ENCODE data around the gene LRG1.

Gene LRG1

GRCh38 chr19:4512070-4512469, 27.8 kb downstream of the LRG1 start:
- no peak for DNase-seq (ENCODE audit: extremely low read depth in 1 of 2, low read depth in 1 of 2)

GRCh38 chr19:4511300-4512054, 28.4 kb downstream of the LRG1 start:
- DNase-seq (ENCODE audit: extremely low read depth in 1 of 2, low read depth in 1 of 2) = no peak

DNA sequence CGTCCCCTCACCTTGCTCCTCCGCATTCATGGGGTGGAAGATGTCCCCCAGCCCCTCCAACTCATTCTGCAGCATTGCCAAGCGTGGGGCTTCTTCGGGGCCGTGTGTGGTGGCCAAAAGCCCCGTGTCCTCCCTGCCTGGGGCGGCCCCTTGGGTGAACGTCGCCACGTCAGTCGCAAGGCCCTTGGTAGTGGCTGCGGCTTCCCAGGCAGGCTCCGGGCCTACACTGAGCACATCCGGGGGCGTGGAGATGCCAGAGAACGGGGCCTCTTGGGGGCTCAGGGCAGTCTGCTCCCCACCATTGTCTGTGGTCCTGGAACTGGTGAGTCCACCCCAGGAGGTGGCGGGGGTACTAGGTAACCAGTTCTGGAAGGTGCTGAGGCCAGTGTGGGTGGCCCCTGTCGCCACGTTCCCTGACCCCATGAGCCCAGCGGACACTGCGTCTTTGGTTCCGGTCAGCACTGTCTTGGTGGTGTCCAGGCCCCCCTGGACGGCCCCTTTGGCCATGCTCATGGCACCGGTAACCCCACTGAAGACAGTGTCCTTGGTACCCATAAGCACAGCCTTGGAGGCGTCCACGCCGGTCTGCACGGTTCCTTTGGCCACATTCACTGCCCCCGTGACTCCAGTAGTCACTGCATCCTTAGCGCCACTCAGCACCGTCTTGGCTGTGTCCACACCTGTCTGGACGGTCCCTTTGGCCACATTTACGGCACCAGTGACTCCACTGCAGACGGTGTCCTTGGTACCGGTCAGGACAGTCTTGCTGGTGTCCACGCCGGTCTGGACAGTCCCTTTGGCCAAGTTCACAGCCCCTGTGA, 29.2 kb downstream of the LRG1 start:
- DNase-seq (ENCODE audit: extremely low read depth in 1 of 2, low read depth in 1 of 2) = no peak

DNA sequence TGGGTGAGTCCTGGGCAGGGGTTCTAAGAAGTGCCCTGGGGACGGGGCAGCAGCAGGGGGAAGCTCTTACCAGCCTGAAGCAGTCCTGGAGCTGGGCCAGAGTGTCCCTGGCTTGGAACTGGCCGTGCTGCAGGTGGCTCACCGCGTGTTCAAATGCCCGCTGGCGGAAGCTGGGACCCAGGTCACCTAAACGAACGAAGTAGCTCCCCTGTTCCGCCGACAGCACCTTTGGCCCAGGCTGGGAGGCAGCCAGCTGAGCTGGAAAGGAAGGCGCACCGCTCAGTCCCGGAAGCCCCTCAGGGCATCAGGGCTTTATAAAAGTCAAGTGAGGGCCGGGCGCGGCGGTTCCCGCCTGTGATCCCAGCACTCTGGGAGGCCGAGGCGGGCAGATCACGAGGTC, 31.1 kb downstream of the LRG1 start:
- no peak for DNase-seq (ENCODE audit: extremely low read depth in 1 of 2, low read depth in 1 of 2)

- no peak for DNase-seq (ENCODE audit: extremely low read depth in 1 of 2, low read depth in 1 of 2)
Observed at GRCh38 chr19:4507804-4508203, 32.0 kb downstream of the LRG1 start.

GRCh38 chr19:4507150-4507452, 32.7 kb downstream of the LRG1 start:
- DNase-seq (ENCODE audit: extremely low read depth in 1 of 2, low read depth in 1 of 2) = no peak

- no peak for DNase-seq (ENCODE audit: extremely low read depth in 1 of 2, low read depth in 1 of 2)
Observed at GRCh38 chr19:4506449-4507149, 33.2 kb downstream of the LRG1 start.

- no peak for DNase-seq (ENCODE audit: extremely low read depth in 1 of 2, low read depth in 1 of 2)
Observed at GRCh38 chr19:4505570-4506448, 34.0 kb downstream of the LRG1 start.

GRCh38 chr19:4504891-4505569, 34.8 kb downstream of the LRG1 start:
- DNase-seq (ENCODE audit: extremely low read depth in 1 of 2, low read depth in 1 of 2) = no peak

GRCh38 chr19:4504297-4504701, 35.5 kb downstream of the LRG1 start:
- DNase-seq (ENCODE audit: extremely low read depth in 1 of 2, low read depth in 1 of 2) = no peak

DNA sequence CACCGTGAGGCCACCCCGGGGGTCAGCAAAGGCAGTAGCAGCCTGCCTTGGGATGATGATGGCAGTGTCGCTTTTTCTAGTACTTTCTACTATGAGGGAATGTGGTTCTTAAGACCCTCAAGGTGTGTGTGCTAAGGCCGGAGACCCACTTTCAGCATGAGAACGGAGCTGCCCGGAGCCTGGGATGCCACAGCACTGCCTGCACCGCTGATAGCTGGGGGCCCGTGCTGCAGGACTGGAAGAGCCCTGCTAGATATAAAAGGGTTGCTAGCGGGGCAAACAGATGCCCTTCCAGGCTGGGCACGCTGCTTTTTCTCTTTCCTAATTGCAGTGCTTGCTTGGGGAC, 36.0 kb downstream of the LRG1 start:
- DNase-seq (ENCODE audit: extremely low read depth in 1 of 2, low read depth in 1 of 2) = no peak

GRCh38 chr19:4503132-4503824, 36.6 kb downstream of the LRG1 start:
- DNase-seq (ENCODE audit: extremely low read depth in 1 of 2, low read depth in 1 of 2) = no peak

GRCh38 chr19:4502282-4503131, 37.3 kb downstream of the LRG1 start:
- no peak for DNase-seq (ENCODE audit: extremely low read depth in 1 of 2, low read depth in 1 of 2)

DNA sequence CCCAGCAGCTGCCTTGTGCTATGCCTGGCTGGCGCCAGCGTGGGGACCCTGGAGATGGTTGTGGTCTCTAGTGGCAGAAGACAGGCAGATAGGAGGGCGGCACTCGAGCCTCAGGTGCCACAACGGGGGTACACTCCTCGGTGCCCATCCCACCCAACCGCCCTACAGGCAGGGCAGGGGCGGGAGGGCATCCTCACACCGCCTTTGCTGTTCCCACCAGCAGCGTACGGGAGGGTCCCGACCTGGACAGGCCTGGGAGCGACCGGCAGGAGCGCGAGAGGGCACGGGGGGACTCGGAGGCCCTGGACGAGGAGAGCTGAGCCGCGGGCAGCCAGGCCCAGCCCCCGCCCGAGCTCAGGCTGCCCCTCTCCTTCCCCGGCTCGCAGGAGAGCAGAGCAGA, 38.1 kb downstream of the LRG1 start:
- no peak for DNase-seq (ENCODE audit: extremely low read depth in 1 of 2, low read depth in 1 of 2)

GRCh38 chr19:4500841-4501591, 38.8 kb downstream of the LRG1 start:
- DNase-seq (ENCODE audit: extremely low read depth in 1 of 2, low read depth in 1 of 2) = no peak

- DNase-seq (ENCODE audit: extremely low read depth in 1 of 2, low read depth in 1 of 2) = no peak
Observed at GRCh38 chr19:4499855-4500254, 40.0 kb downstream of the LRG1 start.

DNA sequence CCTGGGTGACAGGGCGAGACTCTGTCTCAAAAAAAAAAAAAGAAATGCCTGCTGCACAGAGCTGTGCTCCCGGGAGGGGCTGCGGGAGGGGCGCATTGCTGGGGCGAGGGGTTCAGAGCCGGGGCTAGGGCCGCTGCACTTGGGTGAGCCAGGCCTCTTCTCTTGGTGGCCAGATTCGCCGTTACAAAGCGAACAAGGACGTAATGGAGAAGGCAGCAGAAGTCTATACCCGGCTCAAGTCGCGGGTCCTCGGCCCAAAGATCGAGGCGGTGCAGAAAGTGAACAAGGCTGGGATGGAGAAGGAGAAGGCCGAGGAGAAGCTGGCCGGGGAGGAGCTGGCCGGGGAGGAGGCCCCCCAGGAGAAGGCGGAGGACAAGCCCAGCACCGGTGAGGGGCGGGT, 40.5 kb downstream of the LRG1 start:
- no peak for DNase-seq (ENCODE audit: extremely low read depth in 1 of 2, low read depth in 1 of 2)

GRCh38 chr19:4498694-4499093, 41.1 kb downstream of the LRG1 start:
- no peak for DNase-seq (ENCODE audit: extremely low read depth in 1 of 2, low read depth in 1 of 2)
